ENCODE data around the gene PPP2R5C.
A peak's percentile ranks its signal among the peaks of the same experiment; 100 is the strongest.

The PPP2R5C gene

GRCh38 chr14:101917413-101918017, 156.0 kb downstream of the PPP2R5C start:
- no peak for ATAC-seq

GRCh38 chr14:101918065-101918989, 156.8 kb downstream of the PPP2R5C start:
- DNase-seq (no peak), ATAC-seq (no peak)

More at GRCh38 chr14:101917413-101918017, 156.0 kb downstream of the PPP2R5C start:
- no peak for DNase-seq

- ATAC-seq (no peak), DNase-seq (no peak)
Measured at GRCh38 chr14:101920271-101920670, 158.8 kb downstream of the PPP2R5C start.

- no peak for DNase-seq
- no peak for ATAC-seq
Measured at GRCh38 chr14:101922866-101923265, 161.4 kb downstream of the PPP2R5C start.

GRCh38 chr14:101925152-101925551, 163.6 kb downstream of the PPP2R5C start:
- no peak for DNase-seq
- ATAC-seq: no peak

GRCh38 chr14:101926085-101926484, 164.6 kb downstream of the PPP2R5C start:
- ATAC-seq (no peak), DNase-seq (no peak)

GRCh38 chr14:101926620-101927019, 165.1 kb downstream of the PPP2R5C start:
- no peak for DNase-seq
- no peak for ATAC-seq

- DNase-seq (peak; percentile 51), ATAC-seq (peak; percentile 57)
Measured at GRCh38 chr14:101927859-101928258, 166.3 kb downstream of the PPP2R5C start.

- ATAC-seq (no peak), DNase-seq (no peak)
Measured at GRCh38 chr14:101928415-101928841, 166.9 kb downstream of the PPP2R5C start.

- no peak for ATAC-seq
Measured at GRCh38 chr14:101929096-101929495, 167.6 kb downstream of the PPP2R5C start.

GRCh38 chr14:101929946-101930345, 168.4 kb downstream of the PPP2R5C start:
- ATAC-seq (no peak), DNase-seq (no peak)

More at GRCh38 chr14:101929096-101929495, 167.6 kb downstream of the PPP2R5C start:
- no peak for DNase-seq

GRCh38 chr14:101932673-101933072, 171.2 kb downstream of the PPP2R5C start:
- DNase-seq: no peak

GRCh38 chr14:101933209-101933608, 171.7 kb downstream of the PPP2R5C start:
- DNase-seq: no peak
- no peak for ATAC-seq

More at GRCh38 chr14:101932673-101933072, 171.2 kb downstream of the PPP2R5C start:
- ATAC-seq: no peak

GRCh38 chr14:101934601-101935150, 173.2 kb downstream of the PPP2R5C start:
- ATAC-seq (no peak), DNase-seq (no peak)

- ATAC-seq (no peak), DNase-seq (no peak)
Measured at GRCh38 chr14:101937926-101938767, 176.6 kb downstream of the PPP2R5C start.

- DNase-seq: no peak
- peak; percentile 44 for ATAC-seq
Measured at GRCh38 chr14:101939646-101940170, 178.2 kb downstream of the PPP2R5C start.

GRCh38 chr14:101944451-101944850, 182.9 kb downstream of the PPP2R5C start:
- ATAC-seq (no peak), DNase-seq (no peak)

GRCh38 chr14:101945171-101945570, 183.7 kb downstream of the PPP2R5C start:
- ATAC-seq (no peak), DNase-seq (no peak)

GRCh38 chr14:101947577-101947903, 186.0 kb downstream of the PPP2R5C start:
- peak; percentile 28 for DNase-seq
- ATAC-seq: no peak

GRCh38 chr14:101947904-101948665, 186.6 kb downstream of the PPP2R5C start:
- ATAC-seq: peak; percentile 98
- peak; percentile 100 for DNase-seq

- ATAC-seq (no peak), DNase-seq (no peak)
Measured at GRCh38 chr14:101948666-101949216, 187.2 kb downstream of the PPP2R5C start.

All from stimulated activated naive CD8-positive, alpha-beta T cell treated with anti-CD3 and anti-CD28 coated beads, Interleukin-15, Interleukin-2, amounts not matched to agents 100 U/mL and 50 U/mL, for 24 hours (primary cell).